ENCODE data around the gene PARD3. TPM values are rescaled to one million over a fixed set of nuclear protein-coding genes. Genes with fewer than 3 reads are reported as not detected.
"Not testable (repeated sequence)": the region's sequence is repeated elsewhere in the genome, so short reads cannot be mapped to it uniquely, and the experiment has no call there.

The PARD3 gene
- polyA plus RNA-seq, 3 donors from 2014 or later, result 0.72 TPM; not detected in 2

DNA sequence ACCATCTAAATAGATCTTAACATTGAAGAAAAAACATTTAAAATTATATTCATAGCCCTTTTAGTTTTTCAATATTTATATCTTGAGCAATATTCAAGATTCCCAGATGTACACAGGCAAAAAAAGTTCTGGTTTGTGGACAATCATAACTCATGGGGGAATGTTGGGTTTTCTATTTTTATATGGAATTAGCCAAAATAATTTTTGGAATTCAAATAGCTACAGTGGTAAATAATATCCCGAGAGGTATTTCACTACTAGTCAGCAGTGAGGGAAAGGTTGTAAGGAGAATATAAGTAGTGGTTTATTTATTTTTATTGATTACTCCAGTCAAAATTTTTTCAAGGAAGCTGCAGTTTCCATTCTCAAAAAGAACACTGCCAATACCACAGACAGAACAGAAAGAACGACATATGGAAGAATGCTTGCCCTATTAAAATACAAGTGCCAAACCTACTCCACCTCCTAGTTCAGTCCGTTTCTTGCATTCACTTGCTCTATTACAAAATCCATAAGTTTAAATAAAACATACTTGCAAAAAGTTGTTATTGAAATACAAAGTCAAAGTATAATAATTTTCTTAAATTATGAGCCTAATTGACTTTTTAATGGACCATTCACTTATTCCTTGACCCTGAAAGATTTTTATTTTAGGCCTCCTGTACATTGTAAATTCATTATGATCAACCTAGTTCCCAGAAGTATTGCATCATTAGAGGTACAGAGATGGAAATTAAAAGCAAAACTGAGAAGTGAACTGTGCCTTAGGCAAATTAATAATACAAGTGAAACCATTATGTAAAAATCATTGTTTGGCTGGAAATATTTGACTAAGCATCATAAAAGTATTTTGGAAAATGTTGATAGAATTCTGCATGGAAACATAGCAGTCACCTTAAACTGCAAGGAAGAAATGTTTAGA is 533.2 kb downstream of the PARD3 start:
- H3K27ac Mint-ChIP-seq, result no peak overlapping the region
- peaks cover 0 to 4% (median 0%) of the 10 kb centered on the region in 6 donors for H3K9me3 Mint-ChIP-seq

DNA sequence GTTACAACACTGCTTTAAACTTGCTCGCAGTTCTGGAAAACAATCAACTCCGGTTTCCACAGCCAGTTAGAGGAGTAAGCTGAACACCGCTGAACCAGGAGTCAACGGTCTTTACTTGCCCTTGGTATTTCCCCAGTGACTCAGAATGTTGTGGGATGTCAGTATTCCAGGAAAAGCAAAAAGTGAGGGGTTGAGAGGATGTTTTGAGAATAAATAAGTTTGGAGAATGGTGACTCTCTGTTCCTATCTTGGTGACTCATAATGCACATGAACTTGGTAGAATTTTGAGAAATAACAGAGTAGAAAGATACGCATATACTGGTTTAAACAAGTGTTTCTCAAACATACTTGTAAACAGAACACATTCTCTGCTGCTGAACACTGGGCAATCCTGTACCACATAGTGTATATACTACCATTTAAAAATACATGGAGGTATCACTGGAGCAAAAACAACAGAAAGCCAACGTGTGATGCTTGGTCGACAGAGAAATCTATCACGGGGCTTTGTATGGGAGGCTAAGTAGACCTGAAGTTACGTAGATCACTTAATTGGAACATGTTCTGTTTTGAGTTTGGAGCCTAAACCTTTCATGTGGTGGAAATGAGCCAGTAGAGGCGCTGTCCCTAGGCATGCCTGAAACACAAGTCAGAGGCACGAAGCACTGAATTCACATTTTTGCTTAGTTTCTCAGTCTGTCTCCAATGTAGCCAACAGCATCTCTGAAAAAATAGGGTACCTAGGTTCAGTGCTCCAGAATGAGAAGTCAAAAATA is 534.3 kb downstream of the PARD3 start:
- no peaks in the 10 kb centered on the region for H3K4me1 Mint-ChIP-seq
- H3K36me3 Mint-ChIP-seq, result no peaks in the 10 kb centered on the region
- no peak for DNase-seq
- H3K9me3 Mint-ChIP-seq, result peaks cover 0 to 4% (median 0%) of the 10 kb centered on the region in 6 donors
- peaks cover 2 to 10% (median 5%) of the 10 kb centered on the region in 3 donors for H3K27me3 Mint-ChIP-seq (ENCODE audit: low read depth in 3 of 3)
- H3K27ac Mint-ChIP-seq, result no peak overlapping the region
- no peak overlapping the region for H3K4me3 Mint-ChIP-seq

More for the DNA sequence above, 533.2 kb downstream of the PARD3 start:
- DNase-seq, result no peak
- H3K36me3 Mint-ChIP-seq, result no peaks in the 10 kb centered on the region
- no peak overlapping the region for H3K4me3 Mint-ChIP-seq
- H3K4me1 Mint-ChIP-seq, result no peaks in the 10 kb centered on the region
- H3K27me3 Mint-ChIP-seq (ENCODE audit: low read depth in 3 of 3), result peaks cover 2 to 10% (median 5%) of the 10 kb centered on the region in 3 donors

DNA sequence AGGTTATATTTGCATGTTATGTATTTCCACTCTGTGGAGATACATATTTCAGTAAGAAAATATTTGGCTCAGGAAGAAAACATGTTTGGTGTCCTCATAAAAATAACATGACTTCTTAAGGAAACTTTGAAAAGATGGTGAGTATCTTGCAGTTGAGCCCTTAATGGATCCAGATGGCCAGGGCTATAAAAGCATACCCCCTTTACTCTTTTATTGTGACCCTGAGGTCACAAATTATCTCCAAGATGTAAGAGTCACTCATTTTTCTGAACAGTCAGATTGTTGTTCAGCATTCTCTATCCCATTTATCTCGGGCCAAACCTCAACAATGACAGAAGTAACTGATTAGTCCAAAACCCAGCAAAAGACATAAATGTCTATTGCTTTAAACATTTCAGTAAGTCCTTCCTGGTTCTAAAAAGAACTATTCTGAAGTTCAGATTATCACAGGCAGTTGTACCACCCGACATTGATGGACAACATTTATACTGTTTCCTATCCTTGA is 539.4 kb downstream of the PARD3 start:
- peaks cover 0 to 4% (median 0%) of the 10 kb centered on the region in 6 donors for H3K9me3 Mint-ChIP-seq
- DNase-seq, result no peak
- no peaks in the 10 kb centered on the region for H3K36me3 Mint-ChIP-seq
- H3K27me3 Mint-ChIP-seq (ENCODE audit: low read depth in 3 of 3), result peaks cover 0 to 4% (median 3%) of the 10 kb centered on the region in 3 donors
- H3K4me3 Mint-ChIP-seq, result no peak overlapping the region
- H3K27ac Mint-ChIP-seq, result no peak overlapping the region
- H3K4me1 Mint-ChIP-seq, result no peaks in the 10 kb centered on the region

DNA sequence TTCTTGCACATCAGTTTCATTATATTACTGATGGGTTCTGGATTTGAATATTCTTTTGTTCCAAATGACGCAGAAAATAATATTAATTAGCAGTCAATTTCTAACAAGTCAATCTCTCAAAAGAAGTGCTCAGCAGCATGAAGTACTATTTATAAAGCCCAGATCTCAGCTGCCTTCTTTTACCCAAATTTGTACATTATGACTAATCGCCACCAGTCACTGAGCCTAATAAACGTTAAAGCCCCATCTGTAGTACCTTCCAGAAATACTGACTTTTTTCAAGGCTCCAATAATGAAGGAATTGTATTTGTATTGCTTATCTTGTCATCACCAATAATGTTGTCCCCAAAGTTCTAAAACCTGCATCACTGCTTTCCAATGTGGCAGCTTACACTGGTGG is 540.2 kb downstream of the PARD3 start:
- Mint-ChIP-seq H3K36me3 (no peaks in the 10 kb centered on the region), H3K4me3 (no peak overlapping the region), H3K4me1 (no peaks in the 10 kb centered on the region), H3K9me3 (peaks cover 0 to 4% (median 0%) of the 10 kb centered on the region in 6 donors), H3K27ac (no peak overlapping the region), H3K27me3 (ENCODE audit: low read depth in 3 of 3) (peaks cover 0 to 3% (median 2%) of the 10 kb centered on the region in 3 donors)
- no peak for DNase-seq

DNA sequence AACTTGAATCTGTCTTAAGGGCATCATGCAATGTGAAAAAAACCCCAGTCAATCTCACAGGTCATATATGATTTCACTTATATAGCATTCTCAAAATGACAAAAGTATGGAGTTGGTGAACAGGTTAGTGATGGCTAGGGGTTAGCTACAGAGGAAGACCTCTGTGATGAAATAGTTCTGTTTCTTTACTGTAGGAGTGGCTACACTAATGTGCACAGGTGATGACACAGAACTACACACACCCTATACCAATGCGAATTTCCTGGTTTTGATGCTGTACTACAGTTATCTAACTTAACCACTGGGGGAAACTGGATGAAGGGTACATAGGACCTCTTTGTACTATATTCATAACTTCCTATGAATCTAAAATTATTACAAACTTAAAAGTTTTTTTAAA is 541.8 kb downstream of the PARD3 start:
- Mint-ChIP-seq H3K27ac (no peak overlapping the region), H3K36me3 (no peaks in the 10 kb centered on the region)

DNA sequence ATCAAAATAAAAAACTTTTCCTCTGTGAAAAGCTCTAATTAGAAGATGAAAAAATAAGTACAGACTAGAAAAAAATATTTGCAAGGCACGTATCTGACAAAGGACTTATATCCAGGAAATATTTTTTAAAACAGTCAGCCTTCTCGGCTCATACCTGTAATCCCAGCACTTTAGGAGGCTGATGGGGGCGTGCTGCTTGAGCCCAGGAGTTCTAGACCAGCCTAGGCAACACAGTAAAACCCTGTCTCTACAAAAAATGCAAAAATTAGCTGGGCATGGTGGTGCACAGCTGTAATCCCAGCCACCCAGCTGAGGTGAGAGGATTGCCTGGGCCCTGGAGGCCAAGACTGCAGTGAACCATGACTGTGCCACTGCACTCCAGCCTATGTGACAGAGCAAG is 542.8 kb downstream of the PARD3 start:
- Mint-ChIP-seq H3K4me1 (no peaks in the 10 kb centered on the region), H3K27me3 (ENCODE audit: low read depth in 3 of 3) (peaks cover 0 to 3% (median 2%) of the 10 kb centered on the region in 3 donors), H3K27ac (no peak overlapping the region), H3K36me3 (no peaks in the 10 kb centered on the region), H3K4me3 (no peak overlapping the region), H3K9me3 (no peaks in the 10 kb centered on the region)
- DNase-seq, result no peak

More for the DNA sequence above, 541.8 kb downstream of the PARD3 start:
- Mint-ChIP-seq H3K9me3 (no peaks in the 10 kb centered on the region), H3K27me3 (ENCODE audit: low read depth in 3 of 3) (peaks cover 0 to 3% (median 2%) of the 10 kb centered on the region in 3 donors), H3K4me3 (no peak overlapping the region), H3K4me1 (no peaks in the 10 kb centered on the region)
- DNase-seq, result no peak

DNA sequence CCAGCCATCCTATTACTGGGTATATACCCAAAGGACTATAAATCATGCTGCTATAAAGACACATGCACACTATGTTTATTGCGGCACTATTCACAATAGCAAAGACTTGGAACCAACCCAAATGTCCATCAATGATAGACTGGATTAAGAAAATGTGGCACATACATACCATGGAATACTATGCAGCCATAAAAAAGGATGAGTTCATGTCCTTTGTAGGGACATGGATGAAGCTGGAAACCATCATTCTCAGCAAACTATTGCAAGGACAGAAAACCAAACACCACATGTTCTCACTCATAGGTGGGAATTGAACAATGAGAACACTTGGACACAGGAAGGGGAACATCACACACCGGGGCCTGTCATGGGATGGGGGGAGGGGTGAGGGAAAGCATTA is 546.7 kb downstream of the PARD3 start:
- not testable (repeated sequence) for H3K9me3 Mint-ChIP-seq; H3K27ac Mint-ChIP-seq; DNase-seq; H3K4me3 Mint-ChIP-seq; H3K36me3 Mint-ChIP-seq; H3K4me1 Mint-ChIP-seq; H3K27me3 Mint-ChIP-seq (ENCODE audit: low read depth in 3 of 3)

DNA sequence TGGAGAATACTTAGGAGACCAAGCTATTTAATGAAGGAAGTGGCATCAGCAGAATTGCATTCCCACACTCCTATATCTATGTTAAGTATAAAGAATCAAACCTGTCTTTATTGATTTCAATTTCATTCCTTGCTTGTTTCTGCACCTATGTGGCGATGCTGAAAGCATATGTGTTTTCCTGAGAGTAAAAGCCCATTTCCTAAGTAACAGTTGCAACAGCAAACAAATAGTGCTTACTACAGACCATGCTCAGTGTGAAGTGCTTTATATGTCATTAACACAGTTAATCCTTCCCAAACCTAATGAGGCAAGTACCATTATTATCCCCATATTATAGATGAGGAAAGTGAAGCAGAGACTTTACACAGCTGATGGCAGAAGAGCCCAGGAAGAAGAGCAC is 552.1 kb downstream of the PARD3 start:
- no peak overlapping the region for H3K4me3 Mint-ChIP-seq
- no peaks in the 10 kb centered on the region for H3K36me3 Mint-ChIP-seq
- peaks cover 0 to 2% (median 0%) of the 10 kb centered on the region in 6 donors for H3K9me3 Mint-ChIP-seq
- H3K4me1 Mint-ChIP-seq, result no peaks in the 10 kb centered on the region
- peaks cover 0 to 2% (median 2%) of the 10 kb centered on the region in 3 donors for H3K27me3 Mint-ChIP-seq (ENCODE audit: low read depth in 3 of 3)
- H3K27ac Mint-ChIP-seq, result no peak overlapping the region
- DNase-seq, result no peak

DNA sequence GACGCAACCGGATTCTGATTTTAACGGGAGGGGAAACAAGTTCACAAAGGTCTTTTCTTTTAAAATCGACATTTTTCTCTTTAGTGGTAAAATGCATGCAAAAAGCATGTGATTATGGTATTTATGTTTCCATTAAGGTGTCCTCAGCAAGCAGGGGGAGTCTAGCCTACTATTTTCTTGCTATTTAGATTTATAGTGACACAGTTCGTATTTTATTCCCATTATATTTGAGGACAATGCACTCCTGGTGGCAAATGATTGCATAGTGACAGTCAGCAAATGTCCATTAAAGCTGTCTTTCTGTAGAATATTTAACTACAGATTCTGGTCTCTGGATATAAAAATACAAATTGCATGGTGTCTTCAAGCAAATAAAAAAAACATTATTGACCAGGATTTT is 554.2 kb downstream of the PARD3 start:
- H3K27ac Mint-ChIP-seq, result no peak overlapping the region
- H3K4me1 Mint-ChIP-seq, result no peaks in the 10 kb centered on the region
- no peaks in the 10 kb centered on the region for H3K36me3 Mint-ChIP-seq
- H3K4me3 Mint-ChIP-seq, result no peak overlapping the region
- H3K9me3 Mint-ChIP-seq, result peaks cover 0 to 2% (median 0%) of the 10 kb centered on the region in 6 donors
- H3K27me3 Mint-ChIP-seq (ENCODE audit: low read depth in 3 of 3), result peaks cover 0 to 2% (median 2%) of the 10 kb centered on the region in 3 donors
- no peak for DNase-seq

DNA sequence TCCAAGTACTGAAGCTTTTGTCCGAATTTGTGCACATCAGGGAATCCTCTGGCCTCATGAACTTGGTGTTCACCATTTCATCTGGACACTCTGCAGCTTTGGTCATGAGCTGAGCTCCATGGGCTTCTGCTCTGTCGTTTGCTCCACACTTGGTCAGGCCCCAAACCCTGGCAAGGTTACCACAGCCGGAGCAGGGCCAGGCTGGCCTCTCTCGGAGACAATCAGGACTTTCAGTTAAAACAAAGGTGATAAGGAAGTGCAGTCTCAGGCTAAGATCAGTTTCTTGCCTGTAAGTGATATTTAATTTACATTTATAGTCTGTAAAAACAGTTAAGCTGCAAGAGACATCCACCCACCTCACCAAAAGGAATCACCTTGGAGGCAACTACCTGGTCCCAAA is 558.9 kb downstream of the PARD3 start:
- Mint-ChIP-seq H3K4me1 (no peaks in the 10 kb centered on the region), H3K27ac (no peak overlapping the region), H3K4me3 (no peak overlapping the region), H3K27me3 (ENCODE audit: low read depth in 3 of 3) (peaks cover 0 to 2% (median 0%) of the 10 kb centered on the region in 3 donors), H3K9me3 (no peaks in the 10 kb centered on the region), H3K36me3 (no peaks in the 10 kb centered on the region)
- no peak for DNase-seq

DNA sequence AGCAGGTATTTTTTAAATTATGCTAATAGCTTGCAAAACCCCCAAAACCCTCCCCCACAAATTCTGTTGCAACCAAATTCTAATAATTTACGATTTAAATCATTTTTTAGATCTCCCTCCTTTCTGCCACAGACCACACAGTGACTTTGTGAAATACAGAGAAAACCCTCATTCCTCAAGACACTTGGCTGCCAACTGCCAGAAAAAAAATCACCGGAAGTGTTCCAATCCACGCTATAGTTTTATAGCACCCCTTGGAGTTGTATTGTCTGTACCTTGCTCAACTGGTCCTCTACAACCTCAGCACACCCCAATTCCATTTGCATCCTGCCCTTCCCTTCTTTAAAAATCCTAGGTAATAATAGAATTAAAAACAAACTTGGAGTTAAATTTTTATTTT is 560.1 kb downstream of the PARD3 start:
- Mint-ChIP-seq H3K27ac (no peak overlapping the region), H3K4me1 (no peaks in the 10 kb centered on the region), H3K4me3 (no peak overlapping the region), H3K27me3 (ENCODE audit: low read depth in 3 of 3) (no peaks in the 10 kb centered on the region), H3K9me3 (no peaks in the 10 kb centered on the region), H3K36me3 (no peaks in the 10 kb centered on the region)
- DNase-seq, result no peak

DNA sequence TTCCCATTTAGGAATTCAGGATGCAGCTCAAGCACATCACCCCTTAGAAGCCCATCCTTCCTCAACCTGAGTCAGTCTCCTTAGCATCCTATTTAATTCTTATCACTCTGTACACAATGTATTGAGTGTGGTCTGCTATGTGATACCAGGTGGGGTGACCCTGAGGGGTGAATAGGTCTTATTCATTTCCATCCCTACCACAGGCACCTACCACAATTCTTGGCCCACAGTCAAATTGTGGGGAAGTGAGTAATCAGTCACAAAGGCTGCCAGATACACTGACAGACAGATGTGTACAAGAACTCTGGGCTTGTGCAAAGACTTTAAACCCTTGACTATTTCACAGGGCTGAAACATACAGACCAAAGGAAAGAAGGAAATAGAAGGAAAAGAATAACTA is 560.5 kb downstream of the PARD3 start:
- H3K4me3 Mint-ChIP-seq, result no peak overlapping the region
- H3K27ac Mint-ChIP-seq, result no peak overlapping the region
- H3K27me3 Mint-ChIP-seq (ENCODE audit: low read depth in 3 of 3), result no peaks in the 10 kb centered on the region
- no peaks in the 10 kb centered on the region for H3K9me3 Mint-ChIP-seq
- H3K4me1 Mint-ChIP-seq, result no peaks in the 10 kb centered on the region
- H3K36me3 Mint-ChIP-seq, result no peaks in the 10 kb centered on the region
- DNase-seq, result no peak

DNA sequence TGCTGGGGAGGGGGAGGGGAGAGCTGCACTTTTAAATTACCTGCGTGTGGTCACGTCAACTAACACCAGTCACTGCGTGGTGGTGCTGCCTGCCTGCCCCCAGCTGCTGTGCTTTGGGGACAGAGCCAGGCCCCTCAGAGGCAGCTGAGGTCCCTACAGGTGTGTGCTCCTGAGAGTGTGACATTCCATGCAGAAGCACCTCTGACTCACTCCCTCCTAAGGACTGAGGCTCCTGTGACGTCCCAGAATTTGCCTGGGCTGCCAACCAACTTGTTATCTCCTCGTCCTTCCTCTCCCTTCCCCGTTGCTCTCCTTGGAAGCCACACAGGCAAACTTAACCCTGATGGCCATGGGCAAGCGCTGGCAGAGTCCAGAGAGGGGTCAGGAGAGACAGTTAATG is 563.0 kb downstream of the PARD3 start:
- Mint-ChIP-seq H3K4me3 (no peak overlapping the region), H3K36me3 (no peaks in the 10 kb centered on the region), H3K27ac (no peak overlapping the region), H3K4me1 (no peaks in the 10 kb centered on the region), H3K27me3 (ENCODE audit: low read depth in 3 of 3) (no peaks in the 10 kb centered on the region), H3K9me3 (no peaks in the 10 kb centered on the region)
- DNase-seq, result no peak

DNA sequence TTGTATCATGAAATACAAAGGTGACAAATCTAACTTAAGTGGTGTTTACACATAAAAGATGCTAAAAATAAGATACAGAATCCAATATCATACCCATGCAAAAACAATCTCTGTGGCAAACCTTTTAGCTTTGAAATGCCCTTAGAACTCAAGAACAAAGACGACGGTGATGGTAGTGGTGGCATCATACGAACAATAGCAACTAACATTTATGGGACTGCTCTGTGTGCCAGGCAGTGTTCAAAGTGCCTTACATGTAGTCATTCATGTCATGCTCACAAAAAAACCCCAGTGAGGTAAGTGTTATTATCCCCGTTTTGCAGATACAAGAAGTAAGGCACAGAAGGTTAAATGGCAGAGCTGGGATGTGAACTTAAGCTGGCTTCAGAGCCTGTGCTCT is 563.9 kb downstream of the PARD3 start:
- Mint-ChIP-seq H3K27me3 (ENCODE audit: low read depth in 3 of 3) (peaks cover 0 to 3% (median 0%) of the 10 kb centered on the region in 3 donors), H3K36me3 (no peaks in the 10 kb centered on the region), H3K4me3 (no peak overlapping the region), H3K4me1 (no peaks in the 10 kb centered on the region), H3K9me3 (no peaks in the 10 kb centered on the region), H3K27ac (no peak overlapping the region)
- DNase-seq, result no peak
